ENCODE data around the gene FOXA3.
"Not testable (repeated sequence)": the region's sequence is repeated elsewhere in the genome, so short reads cannot be mapped to it uniquely, and the experiment has no call there.

The FOXA3 gene

DNA sequence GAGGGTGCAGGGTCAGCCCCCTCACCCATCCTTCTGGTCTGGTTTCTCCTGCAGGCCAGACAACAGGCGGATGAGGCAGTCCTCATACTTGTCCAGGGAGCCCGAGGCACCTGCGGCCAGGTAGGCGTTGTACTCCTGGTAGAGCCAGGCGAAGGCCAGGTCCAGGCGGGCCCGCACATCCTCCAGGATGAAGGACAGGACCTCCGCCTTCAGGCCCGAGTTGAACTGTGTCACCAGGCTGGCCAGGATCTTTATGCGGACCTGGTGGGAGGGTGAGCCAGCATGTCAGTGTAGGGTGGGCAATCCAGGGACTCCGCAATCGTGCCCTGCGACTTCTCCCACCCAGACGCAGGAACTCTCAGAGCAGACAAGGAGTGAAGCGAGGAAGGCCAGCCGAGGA is 35.2 kb upstream of the FOXA3 start:
- no peak for DNase-seq

GRCh38 chr19:45834970-45835369 is 29.2 kb upstream of the FOXA3 start:
- DNase-seq, result no peak

DNA sequence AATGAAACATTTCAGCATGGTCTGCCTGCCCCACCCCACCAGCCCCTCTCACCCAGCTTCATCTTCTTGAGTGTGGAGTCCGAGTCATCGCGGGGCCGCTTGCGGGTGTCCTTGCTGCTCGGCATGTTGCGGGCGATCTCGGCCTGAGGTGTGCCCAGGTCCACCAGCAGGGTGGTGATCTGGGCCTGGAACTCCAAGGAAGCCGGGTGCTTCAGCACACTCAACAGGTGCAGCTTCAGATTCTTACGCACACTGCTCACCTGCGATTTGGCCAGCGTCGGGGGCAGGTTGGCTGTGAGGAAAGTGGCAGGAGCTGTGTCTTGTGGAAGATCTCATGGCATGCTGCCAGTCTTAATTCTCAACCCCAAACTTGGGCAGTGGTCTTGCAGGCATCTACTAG is 21.9 kb upstream of the FOXA3 start:
- DNase-seq, result no peak

GRCh38 chr19:45847663-45848062 is 16.5 kb upstream of the FOXA3 start:
- DNase-seq, result no peak

DNA sequence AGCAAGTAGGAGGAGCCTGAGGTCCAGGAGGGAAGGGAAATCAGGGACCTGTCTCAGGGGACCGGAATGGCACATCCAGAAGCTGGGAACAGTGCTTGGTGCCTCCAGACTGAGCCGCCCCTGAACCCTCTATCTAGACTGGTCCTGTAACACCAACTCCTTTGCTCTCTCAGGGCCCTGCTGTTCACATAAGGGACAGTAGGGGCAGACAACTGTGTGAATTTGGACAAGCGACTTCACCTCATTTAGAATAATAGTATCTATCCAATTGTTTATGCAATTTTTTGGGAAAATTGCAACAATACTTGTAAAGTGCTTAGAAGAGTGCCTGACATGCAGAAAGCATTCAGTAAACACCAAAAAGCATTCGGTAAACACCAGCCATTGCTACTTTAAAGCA is 15.2 kb upstream of the FOXA3 start:
- no peak for DNase-seq

GRCh38 chr19:45852145-45852750 is 11.9 kb upstream of the FOXA3 start:
- DNase-seq, result no peak

DNA sequence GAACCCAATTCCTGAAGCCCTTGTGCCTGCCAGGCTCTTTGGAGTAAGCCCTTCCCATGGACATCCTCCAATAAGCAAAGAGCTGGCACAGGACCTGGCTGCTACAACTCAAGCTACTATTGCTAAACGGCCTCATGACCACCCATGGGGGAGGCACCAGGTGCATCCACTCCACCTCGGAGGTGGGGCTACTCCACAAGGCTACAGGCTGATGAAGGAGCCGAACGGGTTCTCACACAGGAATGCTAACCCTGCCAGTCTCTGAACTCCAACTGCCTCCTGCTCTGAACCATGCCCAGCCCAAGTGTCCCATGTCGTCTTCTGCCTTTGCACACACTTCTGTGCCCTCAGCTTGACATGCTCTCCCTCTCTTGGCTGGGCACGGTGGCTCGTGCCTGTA is 11.1 kb upstream of the FOXA3 start:
- no peak for DNase-seq

DNA sequence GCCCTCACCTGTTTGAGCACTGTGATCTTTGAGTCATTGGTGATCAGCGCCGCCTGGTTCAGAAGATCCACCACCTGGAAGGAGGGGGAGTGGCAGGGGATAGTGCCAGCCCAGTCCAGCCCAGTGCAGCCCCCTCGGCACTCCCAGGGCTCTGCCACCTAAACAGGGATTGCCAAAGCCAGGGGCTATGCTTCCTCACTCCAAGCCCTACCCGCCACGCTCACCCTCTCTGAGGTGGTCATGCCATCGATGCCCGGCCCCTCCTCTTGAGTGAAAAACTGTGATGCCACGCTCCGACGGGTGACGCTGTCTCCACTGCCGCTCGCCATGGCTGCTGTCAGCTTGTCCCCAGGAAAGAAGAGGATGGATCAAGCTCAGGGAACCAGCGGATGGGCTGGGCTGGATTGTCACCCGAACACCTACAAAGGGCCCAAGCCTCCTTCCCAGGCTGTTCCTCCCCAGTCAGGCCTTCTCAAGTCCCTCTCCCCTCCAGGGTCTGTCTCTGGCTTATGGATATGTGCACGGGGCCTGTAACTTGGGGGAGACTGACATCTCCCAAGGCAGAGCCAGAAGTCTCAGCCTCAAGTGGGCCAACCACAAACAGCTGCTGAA is 9.9 kb upstream of the FOXA3 start:
- no peak for DNase-seq

DNA sequence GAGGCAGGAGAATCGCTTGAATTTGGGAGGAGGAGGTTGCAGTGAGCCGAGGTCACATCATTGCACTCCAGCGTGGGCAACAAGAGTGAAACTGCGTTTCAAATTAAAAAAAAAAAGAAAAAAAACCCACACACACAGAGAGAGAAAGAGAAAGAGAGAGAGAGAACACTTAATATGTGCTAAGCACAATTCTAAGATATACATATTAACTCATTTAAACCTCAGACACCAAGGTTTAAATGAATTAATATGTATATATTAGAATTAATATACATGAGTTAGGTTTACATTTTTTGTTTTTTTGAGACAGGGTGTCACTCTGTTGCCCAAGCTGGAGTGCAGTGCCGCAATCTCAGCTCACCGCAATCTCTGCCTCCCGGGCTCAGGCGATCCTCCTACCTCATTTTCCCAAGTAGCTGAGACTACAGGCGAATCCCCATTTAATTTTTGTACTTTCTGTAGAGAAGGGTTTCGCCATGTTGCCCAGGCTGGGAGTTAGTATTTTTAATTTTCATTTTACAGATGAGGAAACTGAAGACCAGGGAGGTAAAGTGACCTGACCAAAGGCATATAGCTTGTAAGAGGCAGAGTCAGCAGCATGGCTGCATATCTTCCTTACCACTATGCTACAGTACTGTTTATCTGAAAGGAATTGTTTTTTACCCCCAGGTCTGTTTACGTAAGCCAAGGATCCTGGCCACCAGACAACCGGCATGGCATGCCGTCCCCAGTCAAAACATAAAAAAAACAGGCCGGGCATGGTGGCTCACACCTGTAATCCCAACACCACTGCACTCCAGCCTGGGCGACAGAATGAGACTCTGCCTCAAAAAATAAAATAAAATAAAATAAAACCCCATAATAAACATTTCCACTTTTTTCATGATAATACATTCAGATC is 3.5 kb upstream of the FOXA3 start:
- no peak for DNase-seq

DNA sequence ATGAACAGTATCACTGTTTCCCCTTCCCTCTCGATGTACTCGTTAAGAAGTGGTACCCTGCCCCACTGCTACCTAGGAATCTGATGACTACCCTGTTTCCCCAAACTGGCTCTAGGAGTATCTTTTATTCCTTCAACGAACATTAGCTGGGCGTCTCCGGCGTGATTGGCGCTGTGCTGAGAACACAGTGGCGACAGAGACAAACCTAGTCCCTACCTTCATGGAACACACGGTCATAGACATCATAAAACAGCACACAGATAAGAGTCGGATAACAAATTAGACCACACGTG is 1.9 kb upstream of the FOXA3 start:
- DNase-seq, result no peak

DNA sequence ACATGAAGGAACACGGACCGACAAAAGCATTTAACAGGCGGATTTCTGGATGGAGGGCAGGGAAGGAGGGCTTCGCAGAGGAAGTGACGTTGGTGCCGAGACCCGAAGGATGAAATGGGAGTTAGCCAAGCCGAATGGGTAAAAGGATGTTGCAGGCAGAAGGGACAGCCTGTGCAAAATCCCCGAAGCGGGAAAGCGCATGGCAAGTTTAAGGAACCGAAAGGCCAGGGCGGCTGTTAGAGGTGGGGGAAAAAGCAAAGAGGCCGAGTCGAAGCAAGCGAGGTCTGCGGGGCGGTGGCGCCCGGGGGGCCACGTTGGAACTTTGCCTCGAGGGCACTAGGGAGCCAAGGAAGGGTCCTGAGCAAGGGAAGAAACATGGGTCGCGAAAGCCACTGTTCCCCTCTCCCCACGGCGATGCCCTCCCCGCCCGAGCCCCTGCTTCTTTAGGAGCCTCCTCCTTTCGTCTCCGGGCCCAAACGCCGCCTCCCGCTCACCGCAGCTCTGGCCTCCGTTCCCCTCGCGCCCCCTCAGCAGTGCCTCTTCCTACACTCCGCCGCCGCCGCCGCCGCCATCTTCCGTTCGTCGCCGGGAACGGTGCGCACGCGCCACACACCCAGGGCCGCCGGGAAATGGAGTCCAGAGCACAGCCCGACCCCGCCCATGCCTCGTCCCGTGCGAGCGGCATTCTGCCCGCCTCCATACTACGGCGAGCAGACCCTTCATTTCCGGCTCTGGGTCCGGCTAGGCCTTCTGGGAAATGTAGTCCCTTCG is 1.4 kb upstream of the FOXA3 start, which contains the start of gene SYMPK:
Gene SYMPK, minus strand, starts transcription at position 584 of the 771 bp plus-strand sequence. CDS start 8,652 bp downstream, outside the sequence.
- DNase-seq, result peak; percentile 97

DNA sequence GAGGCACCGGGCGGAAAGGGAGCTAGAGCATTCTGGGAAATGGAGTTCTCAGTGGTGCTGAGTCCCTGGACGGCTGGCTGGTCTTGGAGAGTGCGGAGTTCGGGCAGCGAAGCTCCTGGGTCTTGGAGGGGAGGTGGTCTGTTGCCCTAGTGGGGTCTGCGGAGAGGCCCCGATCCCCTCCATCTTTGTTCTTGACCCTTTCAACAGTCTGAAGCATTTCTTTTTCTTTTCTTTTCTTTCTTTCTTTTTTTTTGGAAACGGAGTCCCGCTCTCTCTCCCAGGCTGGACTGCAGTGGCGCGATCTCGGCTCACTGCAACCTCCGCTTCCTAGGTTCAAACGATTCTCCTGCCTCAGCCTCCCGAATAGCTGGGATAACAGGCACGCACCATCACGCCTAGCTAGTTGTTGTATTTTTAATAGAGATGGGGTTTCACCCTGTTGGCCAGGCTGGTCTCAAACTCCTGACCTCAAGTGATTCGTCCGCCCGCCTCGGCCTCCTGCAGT is 739 bp upstream of the FOXA3 start:
- no peak for DNase-seq

GRCh38 chr19:45864629-45865082 is 530 bp downstream of the FOXA3 start:
- no peak for DNase-seq

GRCh38 chr19:45865269-45865948 is 1.3 kb downstream of the FOXA3 start:
- DNase-seq, result no peak

GRCh38 chr19:45866400-45867176 is 2.5 kb downstream of the FOXA3 start:
- no peak for DNase-seq

GRCh38 chr19:45867241-45867640 is 3.1 kb downstream of the FOXA3 start:
- not testable (repeated sequence) for DNase-seq

- DNase-seq, result no peak
Measured at GRCh38 chr19:45870798-45871197, 6.7 kb downstream of the FOXA3 start.

GRCh38 chr19:45872095-45872919 is 8.2 kb downstream of the FOXA3 start:
- no peak for DNase-seq

DNA sequence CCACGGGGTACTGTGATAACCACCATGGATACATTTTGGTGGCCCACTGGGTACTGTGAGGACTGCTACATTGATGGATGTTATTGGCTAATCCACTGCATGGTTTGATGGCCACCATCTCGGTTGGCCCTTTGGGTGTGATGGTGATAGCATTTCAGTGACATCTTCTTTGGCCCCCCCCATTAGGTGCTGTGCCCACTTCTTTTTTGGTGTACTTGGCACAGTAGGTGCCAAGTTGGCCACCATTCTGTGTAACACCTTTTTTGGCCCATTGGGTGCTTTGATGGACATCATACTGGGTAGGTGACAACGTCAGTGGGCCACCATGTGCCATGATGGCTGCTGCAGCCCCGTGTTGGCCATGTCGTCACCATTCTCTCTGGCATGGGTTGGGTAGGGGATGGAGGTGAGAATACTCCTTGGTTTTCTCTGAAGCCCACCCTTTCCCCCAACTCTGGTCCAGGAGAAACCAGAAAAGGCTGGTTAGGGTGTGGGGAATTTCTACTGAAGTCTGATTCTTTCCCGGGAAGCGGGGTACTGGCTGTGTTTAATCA is 9.2 kb downstream of the FOXA3 start:
- no peak for DNase-seq

DNA sequence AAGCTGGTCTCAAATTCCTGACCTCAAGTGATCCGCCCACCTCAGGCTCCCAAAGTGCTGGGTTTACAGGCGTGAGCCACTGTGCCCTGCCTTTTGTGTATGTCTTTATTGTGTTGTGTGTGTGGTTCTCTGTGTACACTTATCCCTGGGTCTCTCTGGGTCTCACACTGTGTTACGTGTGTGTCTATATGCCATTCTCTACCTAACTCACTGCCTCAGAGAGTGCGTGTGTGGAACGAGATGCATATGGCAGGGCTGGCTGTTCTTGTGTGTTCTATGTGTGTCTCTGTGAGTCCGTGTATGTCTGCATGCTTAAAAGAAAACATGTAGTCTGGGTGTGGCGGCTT is 10.5 kb downstream of the FOXA3 start:
- no peak for DNase-seq

DNA sequence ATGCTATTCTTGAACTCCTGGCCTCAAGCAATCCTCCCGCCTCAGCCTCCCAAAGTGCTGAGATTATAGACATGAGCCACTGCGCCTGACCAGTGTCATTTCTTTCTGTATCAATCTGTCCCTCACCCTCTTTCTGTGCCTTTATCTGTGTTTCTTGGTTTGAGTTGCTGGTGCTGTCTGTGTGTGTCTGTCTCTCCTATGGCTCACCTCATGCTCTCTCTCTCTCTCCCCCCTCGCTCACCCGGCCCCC is 12.0 kb downstream of the FOXA3 start:
- no peak for DNase-seq
